Tibial artery (tissue), 4 donors: ENCODE results near the gene ITGA7.

Source experiments
- DNase-seq, 2 donors: peaks; one replicate each; pipeline ENCODE4 v3.0.0-alpha.2; 2019
- H3K27ac ChIP-seq, 2 donors: fragments of 200-600 bp; sonication (generic) in 1 of 2; 1 replicate in 1 of 2; 2 replicates in 1 of 2; pipeline ENCODE4 v1.5.1; 2018 to 2019; ENCODE audit warnings: mild to moderate bottlenecking in 1 of 2
- H3K27me3 ChIP-seq, 2 donors: fragments of 200-600 bp; sonication (generic) in 1 of 2; one replicate each; pipeline versions ENCODE4 v1.5.1 to v1.6.0; 2016 to 2019
- H3K36me3 ChIP-seq, 3 donors: fragments of 200-600 bp; sonication (generic) in 2 of 3; one replicate each; pipeline ENCODE4 v1.5.1; 2016 to 2019; ENCODE audit warnings: mild to moderate bottlenecking in 2 of 3
- H3K4me1 ChIP-seq, 4 donors: fragments of 200-600 bp; sonication (generic) in 2 of 4; 1 replicate in 3 of 4; 2 replicates in 1 of 4; pipeline ENCODE4 v1.5.1; 2016 to 2019
- H3K4me3 ChIP-seq, 2 donors: fragments of 200-600 bp; sonication (generic) in 1 of 2; 1 replicate in 1 of 2; 2 replicates in 1 of 2; pipeline ENCODE4 v1.5.1; 2018 to 2019; ENCODE audit warnings: mild to moderate bottlenecking in 2 of 2
- H3K9me3 ChIP-seq, 3 donors: fragments of 200-600 bp; sonication (generic) in 1 of 3; one replicate each; pipeline ENCODE4 v1.5.1; 2016 to 2019
- intact Hi-C: fragments of 100-400 bp; cut with DNase I; formaldehyde crosslinking; loops from one replicate; pipeline ENCODE4 v1.15.0; 2023; ENCODE audit warnings: low total_unique reads
- TF ChIP-seq, protein P1 (sequence below), 2 experiments: fragments of 200-600 bp in 1 of 2; fragments of 450-650 bp in 1 of 2; IDR thresholded peaks; one replicate each; pipeline ENCODE4 v1.5.1; 2017 to 2019; ENCODE audit warnings: antibody characterized with exemption in 2 of 2, mild to moderate bottlenecking in 1 of 2, moderate library complexity in 1 of 2

ITGA7 gene

GRCh38 chr12:55636116-55636655 lies 71.5 kb downstream of the ITGA7 start:
- TF ChIP-seq, protein P1, sequence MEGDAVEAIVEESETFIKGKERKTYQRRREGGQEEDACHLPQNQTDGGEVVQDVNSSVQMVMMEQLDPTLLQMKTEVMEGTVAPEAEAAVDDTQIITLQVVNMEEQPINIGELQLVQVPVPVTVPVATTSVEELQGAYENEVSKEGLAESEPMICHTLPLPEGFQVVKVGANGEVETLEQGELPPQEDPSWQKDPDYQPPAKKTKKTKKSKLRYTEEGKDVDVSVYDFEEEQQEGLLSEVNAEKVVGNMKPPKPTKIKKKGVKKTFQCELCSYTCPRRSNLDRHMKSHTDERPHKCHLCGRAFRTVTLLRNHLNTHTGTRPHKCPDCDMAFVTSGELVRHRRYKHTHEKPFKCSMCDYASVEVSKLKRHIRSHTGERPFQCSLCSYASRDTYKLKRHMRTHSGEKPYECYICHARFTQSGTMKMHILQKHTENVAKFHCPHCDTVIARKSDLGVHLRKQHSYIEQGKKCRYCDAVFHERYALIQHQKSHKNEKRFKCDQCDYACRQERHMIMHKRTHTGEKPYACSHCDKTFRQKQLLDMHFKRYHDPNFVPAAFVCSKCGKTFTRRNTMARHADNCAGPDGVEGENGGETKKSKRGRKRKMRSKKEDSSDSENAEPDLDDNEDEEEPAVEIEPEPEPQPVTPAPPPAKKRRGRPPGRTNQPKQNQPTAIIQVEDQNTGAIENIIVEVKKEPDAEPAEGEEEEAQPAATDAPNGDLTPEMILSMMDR (IDR thresholded peaks at IDR 0.05): no peak
- H3K4me3 ChIP-seq: no peak overlapping the region
- no peak overlapping the region for H3K27ac ChIP-seq
- no peaks in the 10 kb centered on the region for H3K9me3 ChIP-seq
- no peak for DNase-seq
- intact Hi-C loops: no loop called here
- no peaks in the 10 kb centered on the region for H3K36me3 ChIP-seq
- H3K27me3 ChIP-seq: peaks cover 0 to 18% of the 10 kb centered on the region in 2 donors
- no peaks in the 10 kb centered on the region for H3K4me1 ChIP-seq
